HG03575 (cell line): Measurements from ENCODE around the gene CCT5.

Experiments
- ATAC-seq: cut with Tn5 transposase; IDR thresholded peaks from one replicate; pipeline ENCODE4 v1.9.1; 2021; ENCODE audit not compliant: unreplicated experiment, insufficient number of reproducible peaks, low FRiP score; ENCODE audit errors: extremely low read depth

Gene CCT5

GRCh38 chr5:10311595-10312425 is 61.7 kb downstream of the CCT5 start:
- no peak for ATAC-seq

DNA sequence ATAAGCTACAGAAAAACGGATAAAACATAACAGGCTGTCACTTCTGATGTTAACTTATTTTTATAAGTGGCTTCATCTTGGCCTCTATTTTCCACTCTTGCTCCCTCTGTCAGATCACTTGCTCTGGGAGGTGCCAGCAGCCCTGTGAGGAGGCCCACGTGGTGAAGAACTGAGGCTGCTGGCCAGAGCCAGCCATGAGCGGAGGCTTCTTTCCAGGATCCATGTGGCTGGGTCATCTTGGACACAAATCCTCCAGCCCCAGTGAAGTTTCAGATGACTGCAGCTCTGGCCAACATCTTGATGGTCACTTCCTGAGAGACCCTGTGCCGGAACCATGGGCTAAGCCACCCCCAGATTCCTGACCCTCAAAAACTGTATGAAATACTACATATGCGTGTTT is 65.1 kb downstream of the CCT5 start:
- ATAC-seq: no peak
